Limb (tissue), 2 donors: ENCODE results near the gene S100A7A.
"Not testable (repeated sequence)": the region's sequence is repeated elsewhere in the genome, so short reads cannot be mapped to it uniquely, and the experiment has no call there.

Source experiments
- DNase-seq, 2 donors: peaks; one replicate each; pipeline ENCODE4 v3.0.0-alpha.2; 2016; ENCODE audit errors: extremely low spot score in 2 of 2

Gene S100A7A

GRCh38 chr1:153422450-153423068 is 6.2 kb downstream of the S100A7A start:
- peak; percentile 68 to 82 for DNase-seq

GRCh38 chr1:153426809-153427208 is 10.5 kb downstream of the S100A7A start:
- no peak for DNase-seq

- no peak for DNase-seq
These were observed 11.8 kb downstream of the S100A7A start for GRCh38 chr1:153428073-153428638.

- DNase-seq: no peak
These were observed 12.5 kb downstream of the S100A7A start for GRCh38 chr1:153428791-153429190.

GRCh38 chr1:153429266-153430165 is 13.2 kb downstream of the S100A7A start:
- DNase-seq: no peak

GRCh38 chr1:153430166-153430553 is 13.8 kb downstream of the S100A7A start:
- DNase-seq: no peak

GRCh38 chr1:153430561-153430960 is 14.2 kb downstream of the S100A7A start:
- no peak for DNase-seq

- DNase-seq: no peak
These were observed 14.7 kb downstream of the S100A7A start for GRCh38 chr1:153431002-153431401.

- no peak for DNase-seq
These were observed 15.1 kb downstream of the S100A7A start for GRCh38 chr1:153431427-153431826.

GRCh38 chr1:153431928-153432327 is 15.6 kb downstream of the S100A7A start:
- DNase-seq: no peak

- DNase-seq: no peak
These were observed 16.8 kb downstream of the S100A7A start for GRCh38 chr1:153432874-153433681.

- DNase-seq: no peak
These were observed 18.6 kb downstream of the S100A7A start for GRCh38 chr1:153434746-153435455.

GRCh38 chr1:153437236-153437635 is 20.9 kb downstream of the S100A7A start:
- DNase-seq: no peak

- no peak for DNase-seq
These were observed 22.3 kb downstream of the S100A7A start for GRCh38 chr1:153438599-153438998.

- no peak for DNase-seq
These were observed 23.0 kb downstream of the S100A7A start for GRCh38 chr1:153439273-153439672.

- no peak for DNase-seq
These were observed 25.0 kb downstream of the S100A7A start for GRCh38 chr1:153441238-153441755.

- no peak for DNase-seq
These were observed 27.2 kb downstream of the S100A7A start for GRCh38 chr1:153443486-153443885.

GRCh38 chr1:153444078-153444477 is 27.8 kb downstream of the S100A7A start:
- DNase-seq: no peak

- DNase-seq: no peak
These were observed 31.3 kb downstream of the S100A7A start for GRCh38 chr1:153447498-153448170.

- DNase-seq: not testable (repeated sequence)
These were observed 32.5 kb downstream of the S100A7A start for GRCh38 chr1:153448851-153449250.
